ENCODE data around the gene PADI1. TPM values are rescaled to one million over a fixed set of nuclear protein-coding genes. Genes with fewer than 3 reads are reported as not detected.

PADI1 gene
- total RNA-seq, 4 donors from 2014 or later: 0.27 to 2.5 (median 2.3) TPM; not detected in 1

GRCh38 chr1:17295292-17295691, 90.4 kb downstream of the PADI1 start:
- Histone ChIP-seq H3K27me3 (peaks cover 46% of the 10 kb centered on the region), H3K9me3 (peaks cover 0 to 36% (median 0%) of the 10 kb centered on the region in 3 donors), H3K4me1 (no peaks in the 10 kb centered on the region), H3K4me3 (no peak overlapping the region), H3K27ac (no peak overlapping the region), H3K36me3 (no peaks in the 10 kb centered on the region)
- TF ChIP-seq POLR2A (IDR thresholded peaks at IDR 0.05) (no peak), POLR2AphosphoS5 (IDR thresholded peaks at IDR 0.05) (no peak), EP300 (IDR thresholded peaks at IDR 0.05) (no peak), CTCF (IDR thresholded peaks at IDR 0.05) (no peak)
- WGBS, 2 donors (ENCODE audit: low coverage in 1 of 2): no CpG with 5 or more reads among the region's 4 CpGs
- no peak for ATAC-seq

Small RNA genes within 50 kb of the gene (small RNA-seq; reads per million reads assigned to genes)
- 0 reads per million in 4 donors for gene MIR3972

Other genes starting within 250 kb of the PADI1 start
- gene MFAP2, start 224.5 kb upstream of the PADI1 start, total RNA-seq: 10 to 100 TPM in 1 of 4 donors, 1 to 10 TPM in 3; 4.2 to 12.1 (median 7.2) TPM
- 10 to 100 TPM; 19.1 to 29.2 (median 20.1) TPM for gene ATP13A2, start 193.2 kb upstream of the PADI1 start, total RNA-seq
- 100 to 1,000 TPM; 103 to 118 (median 116) TPM for gene SDHB, start 151.1 kb upstream of the PADI1 start, total RNA-seq
- gene PADI2, start 85.7 kb upstream of the PADI1 start, total RNA-seq: 1 to 10 TPM in 1 of 4 donors, under 1 TPM in 3; 0.12 to 1.9 (median 0.58) TPM
- under 1 TPM in 2 of 4 donors, not detected in 2; 0.20 to 0.31 TPM for gene PADI3, start 44.0 kb downstream of the PADI1 start, total RNA-seq
- gene PADI4, start 103.1 kb downstream of the PADI1 start, total RNA-seq: 1 to 10 TPM in 1 of 4 donors, not detected in 3; 1.6 TPM
- gene PADI6, start 167.1 kb downstream of the PADI1 start, total RNA-seq: not detected
- gene RCC2, start 234.5 kb downstream of the PADI1 start, total RNA-seq: 10 to 100 TPM in 3 of 4 donors, 1 to 10 TPM in 1; 9.5 to 21.3 (median 18.5) TPM